ENCODE measurements around the gene ARSB.
"Not testable (repeated sequence)": the region's sequence is repeated elsewhere in the genome, so short reads cannot be mapped to it uniquely, and the experiment has no call there.

ARSB gene

DNA sequence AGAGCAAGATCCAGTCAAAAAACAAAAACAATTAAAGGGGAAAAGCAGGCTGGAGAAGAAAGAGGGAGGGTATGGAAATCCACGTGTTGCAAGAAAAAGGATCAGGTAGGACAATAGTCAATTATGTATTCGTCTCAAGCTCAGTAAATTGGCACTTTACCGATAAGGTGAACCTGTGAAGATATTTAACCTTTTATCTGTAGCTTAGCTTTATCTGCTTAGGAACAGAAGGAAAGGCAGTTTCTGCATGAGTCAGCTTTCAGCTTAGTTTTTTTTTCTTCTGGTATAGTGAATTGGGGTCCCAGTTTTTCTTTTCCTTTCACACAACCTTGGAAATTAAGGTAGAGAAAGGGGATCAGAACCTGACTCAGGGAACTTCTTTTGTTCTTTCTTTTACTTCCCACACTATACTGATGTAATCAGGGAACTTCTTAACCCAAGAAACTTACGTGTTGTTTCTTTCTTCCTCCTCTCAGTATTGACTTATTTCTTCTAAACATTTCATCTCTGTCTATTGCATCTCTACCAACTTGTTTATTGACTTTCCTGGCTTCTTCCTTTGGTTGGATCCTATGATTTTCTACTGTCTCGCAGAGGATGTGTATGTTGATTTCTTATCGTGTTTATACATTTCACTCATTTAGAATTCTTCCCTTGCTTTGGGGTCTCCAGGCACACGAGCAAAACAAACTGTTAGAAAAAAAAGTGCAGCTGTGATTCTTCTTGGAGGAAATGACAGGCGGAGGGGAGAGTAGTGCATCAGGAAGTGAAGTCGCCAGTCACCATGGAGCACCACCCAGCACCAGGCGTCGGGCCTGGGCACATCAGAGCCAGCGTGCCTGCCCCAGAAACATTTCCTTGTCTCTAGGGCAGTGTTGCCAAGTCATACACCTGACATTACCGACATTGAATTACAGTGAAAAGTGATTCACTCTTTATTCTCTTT is 213.6 kb downstream of the ARSB start:
- DNase-seq, result no peak

DNA sequence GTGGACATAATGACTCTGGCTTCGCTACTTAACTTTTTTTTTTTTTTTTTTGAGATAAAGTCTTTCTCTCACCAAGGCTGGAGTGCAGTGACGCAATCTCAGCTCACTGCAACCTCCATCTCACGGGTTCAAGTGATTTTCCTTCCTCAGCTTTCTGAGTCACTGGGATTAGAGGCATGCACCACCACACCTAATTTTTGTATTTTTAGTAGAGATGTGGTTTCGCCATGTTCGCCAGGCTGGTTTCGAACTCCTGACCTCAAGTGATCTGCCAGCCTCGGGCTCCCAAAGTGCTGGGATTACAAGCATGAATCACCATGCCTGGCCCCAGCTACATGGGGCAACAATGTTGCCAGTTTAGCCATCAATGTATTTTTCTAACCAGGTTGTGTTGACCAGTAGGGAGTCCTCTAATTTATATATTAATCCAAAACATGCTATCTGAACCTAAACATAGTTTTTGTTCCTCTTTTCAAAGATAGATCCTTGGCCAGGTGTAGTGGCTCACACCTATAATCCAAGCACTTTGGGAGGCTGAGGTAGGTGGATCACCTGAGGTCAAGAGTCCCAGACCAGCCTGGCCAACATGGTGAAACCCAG is 216.2 kb downstream of the ARSB start:
- DNase-seq, result no peak

DNA sequence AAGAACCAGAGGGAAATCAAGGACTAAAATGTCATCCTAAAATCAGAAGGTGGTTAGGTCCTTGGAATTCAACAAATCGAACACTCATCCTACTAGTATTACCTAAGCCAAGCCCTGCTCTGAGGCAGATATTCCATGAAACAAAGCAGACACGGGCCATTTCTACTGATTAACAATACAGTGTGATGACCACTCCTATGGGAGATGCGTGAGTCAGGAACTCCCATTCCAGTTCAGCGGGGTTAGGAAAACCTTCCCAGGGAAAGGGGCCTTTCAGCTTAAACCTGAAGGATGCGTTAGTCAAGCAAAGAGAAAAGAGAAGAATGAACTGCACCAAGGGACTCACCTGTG is 218.7 kb downstream of the ARSB start:
- DNase-seq, result no peak

DNA sequence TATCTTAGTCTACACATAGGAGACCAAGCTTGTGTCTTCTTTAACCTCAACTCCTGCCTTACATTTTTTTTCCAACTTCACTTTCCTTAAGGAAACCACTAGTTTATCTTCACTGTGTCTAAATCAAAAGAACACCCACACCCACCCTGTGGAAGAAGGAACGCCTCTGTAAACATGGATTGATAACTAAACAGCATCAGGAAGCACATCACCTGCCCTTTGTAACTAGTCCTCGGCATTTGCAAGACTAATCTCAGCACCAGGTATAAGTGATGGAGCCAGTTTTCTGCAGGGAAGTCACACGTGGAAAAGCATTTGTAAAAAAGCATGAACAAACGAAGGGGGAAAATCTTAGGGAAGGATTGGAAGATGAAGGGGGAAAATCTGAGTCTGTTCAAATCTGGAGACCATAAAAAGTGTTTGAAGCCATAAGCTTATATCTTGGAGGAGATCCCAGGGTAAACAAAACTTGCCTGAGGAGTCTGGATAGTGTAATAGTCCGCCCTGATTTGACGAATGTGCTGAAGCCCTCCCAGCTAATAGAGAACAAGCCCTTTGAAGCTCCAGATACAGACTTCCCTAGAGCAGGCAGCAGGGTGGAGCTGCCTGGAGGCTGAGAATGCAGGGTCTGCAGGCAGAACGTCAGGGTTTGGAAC is 219.2 kb downstream of the ARSB start:
- no peak for DNase-seq

DNA sequence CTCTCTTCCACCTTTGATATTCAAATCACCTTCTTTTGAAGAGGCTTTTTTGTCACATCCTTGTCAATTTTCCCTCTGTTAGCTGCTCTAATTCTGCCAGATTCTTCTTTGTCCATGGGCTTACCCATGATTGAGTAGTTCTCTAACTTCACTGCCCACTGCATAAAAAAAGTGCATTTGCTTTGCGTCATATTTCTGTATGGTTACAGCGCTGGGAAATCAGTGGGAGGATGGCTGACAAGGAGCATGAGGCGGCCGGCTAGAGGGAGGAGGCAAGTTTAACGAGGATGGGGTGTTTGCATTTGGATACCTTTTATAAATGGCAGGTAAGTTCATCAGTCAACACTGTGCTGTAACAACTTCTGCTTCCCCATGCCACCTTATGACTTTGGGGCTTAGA is 220.0 kb downstream of the ARSB start:
- DNase-seq, result no peak

DNA sequence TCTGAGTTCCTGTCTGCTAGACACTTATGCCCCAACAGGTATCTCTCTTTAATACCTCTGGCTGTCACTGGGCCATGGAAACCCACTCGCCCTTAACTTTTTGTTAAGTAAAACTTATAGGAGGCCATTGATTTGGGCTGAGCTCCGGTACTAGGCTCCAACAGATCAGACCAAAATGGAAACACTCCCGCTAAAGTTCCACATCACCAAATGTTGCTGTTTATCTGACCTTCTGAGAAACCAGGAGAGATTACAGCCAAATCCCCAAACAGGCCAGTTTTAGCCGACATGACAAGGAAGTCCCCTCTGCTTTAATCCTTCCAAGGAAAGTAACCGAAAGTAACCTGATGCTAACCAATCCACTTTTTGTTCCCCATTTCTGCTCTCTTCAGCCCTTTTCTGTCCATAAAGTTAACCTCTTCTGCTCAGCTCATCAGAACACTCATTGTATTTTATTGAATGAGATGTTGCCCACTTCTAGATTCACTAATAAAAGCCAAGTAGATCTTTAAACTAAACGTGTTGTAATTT is 221.4 kb downstream of the ARSB start:
- DNase-seq, result no peak

DNA sequence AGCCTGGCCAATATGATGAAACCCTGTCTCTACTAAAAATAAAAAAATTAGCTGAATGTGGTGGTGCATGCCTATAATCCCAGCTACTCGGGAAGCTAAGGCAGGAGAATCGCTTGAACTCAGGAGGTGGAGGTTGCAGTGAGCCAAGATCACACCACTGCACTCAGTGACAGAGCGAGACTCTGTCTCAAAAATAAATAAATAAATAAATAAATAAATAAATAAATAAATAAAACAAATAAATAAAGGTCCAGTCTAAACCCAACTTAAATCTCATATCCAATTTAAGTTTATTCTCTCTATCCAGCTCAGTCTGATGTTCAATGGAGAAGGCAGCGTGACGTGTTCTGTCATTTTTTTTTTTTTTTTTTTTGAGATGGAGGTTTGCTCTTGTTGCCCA is 222.4 kb downstream of the ARSB start:
- not testable (repeated sequence) for DNase-seq

DNA sequence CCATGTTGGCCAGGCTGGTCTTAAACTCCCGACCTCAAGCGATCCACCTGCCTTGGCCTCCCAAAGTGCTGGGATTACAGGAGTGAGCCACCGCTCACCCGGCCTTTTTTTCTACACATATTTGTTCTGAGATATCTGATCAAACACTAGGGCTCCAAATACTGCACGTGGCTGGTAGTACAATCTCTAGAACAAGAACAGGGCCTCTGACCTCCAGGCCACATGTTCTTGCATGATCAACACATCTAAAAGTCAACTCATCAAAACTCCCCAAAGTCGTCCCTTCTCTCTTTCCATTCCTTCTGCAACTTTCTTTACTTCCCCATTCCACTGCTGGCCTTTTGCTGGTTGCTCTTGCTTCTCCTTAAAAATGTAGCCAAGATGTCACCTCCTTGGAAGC is 223.3 kb downstream of the ARSB start:
- no peak for DNase-seq

DNA sequence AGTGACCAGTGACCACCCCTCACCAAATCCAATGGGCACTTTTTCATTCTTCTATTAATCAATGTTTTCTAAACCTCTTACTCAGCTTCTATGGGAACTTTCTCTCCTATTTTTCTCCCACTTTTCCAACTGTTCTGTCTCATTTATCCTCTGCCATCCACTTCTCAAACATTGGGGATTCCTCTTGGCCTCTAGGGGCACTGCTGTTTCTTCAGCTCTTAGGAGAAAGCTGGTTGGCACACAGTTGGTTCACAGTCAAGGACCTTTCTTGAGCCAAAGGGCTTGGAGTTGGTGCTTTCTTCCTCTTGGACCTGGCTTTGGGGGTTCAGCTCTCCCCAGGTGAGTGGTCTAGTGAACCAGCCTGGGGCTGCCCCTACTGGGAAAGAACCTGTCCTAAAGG is 224.3 kb downstream of the ARSB start:
- DNase-seq, result no peak

DNA sequence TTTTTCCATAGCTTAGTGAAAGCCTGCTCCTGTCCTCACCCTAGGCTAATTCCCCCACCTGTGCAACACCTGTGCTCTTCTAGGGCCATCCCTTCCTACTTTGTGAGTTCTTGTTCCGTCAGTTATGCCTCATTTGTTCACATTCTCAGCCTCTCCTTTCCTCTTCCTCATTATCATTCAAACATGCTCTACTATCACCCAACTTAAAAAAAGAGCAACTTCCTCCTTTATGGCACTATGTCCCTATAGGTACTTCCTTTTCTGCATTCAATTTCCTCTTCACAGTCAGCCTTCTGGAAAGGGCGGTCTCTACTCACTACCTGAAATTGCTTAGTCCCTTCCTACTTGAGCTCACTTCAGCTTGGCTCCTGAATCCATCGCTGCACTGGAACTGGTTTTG is 224.7 kb downstream of the ARSB start:
- DNase-seq, result no peak

DNA sequence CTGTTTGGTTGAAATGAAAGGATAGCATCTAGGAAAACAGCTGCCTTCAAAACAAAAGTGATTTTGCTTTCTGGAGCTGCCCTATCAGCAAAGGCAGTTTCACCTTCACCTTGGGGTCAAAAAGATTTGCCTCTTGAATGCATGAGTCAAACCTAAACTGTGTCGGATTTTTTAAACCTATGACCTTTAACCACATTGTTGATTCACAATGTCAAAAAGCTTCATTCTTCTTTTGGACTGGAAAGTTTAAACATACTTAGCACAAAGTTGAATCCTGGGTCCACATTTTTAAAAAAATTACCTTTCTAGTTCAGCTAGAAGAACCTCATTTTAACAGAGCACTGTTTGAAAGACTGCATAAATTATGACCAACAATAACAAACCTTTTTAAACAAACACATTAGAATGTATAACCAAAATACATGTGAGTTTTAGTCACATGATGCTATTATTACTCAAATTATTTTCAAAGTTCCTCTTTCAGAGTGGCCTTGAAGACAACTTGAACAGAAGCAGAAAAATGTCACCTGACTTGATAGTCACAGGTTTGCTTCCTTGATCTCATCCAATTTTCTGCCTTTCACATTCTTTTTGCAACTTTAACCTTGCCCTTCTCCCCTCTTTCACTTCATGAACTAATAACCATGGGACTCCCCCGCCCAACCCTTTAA is 226.8 kb downstream of the ARSB start:
- peak; percentile 54 for DNase-seq

DNA sequence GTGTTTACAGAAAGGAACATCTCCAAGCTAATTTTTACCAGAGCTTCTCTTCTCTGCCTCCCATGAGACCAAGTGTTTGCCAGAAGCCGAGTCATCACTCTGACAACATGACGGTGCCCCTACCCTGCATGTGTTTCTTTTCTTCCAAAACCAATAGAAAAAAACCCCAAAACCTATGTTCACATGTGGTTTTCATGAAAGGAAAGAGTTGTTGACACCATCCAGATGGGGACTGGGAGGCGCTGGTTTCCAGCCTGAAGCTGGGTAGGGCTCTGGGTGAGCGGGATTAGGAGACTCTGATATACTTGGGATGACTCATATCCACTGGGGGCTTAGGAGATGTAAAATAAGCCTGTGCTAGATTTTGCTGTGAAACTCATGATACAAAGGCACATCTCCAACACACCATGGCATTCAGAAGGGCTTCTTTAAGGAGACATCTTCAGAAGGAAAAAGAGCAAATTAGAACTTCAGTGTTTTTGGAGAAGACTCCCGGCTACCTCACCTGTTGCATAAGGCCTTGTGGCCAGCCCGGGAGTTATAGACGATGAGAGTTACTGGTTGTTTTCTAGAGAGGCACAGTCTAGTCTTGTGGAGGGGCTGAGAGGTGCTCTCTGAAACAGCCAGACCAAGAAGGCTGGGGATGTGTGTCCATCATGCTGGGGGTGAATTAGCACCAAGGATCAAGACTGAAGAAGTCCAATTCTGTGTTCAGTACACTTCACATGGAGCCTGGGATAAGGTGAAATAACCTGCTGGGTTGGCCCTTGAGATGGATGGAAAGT is 227.6 kb downstream of the ARSB start:
- DNase-seq, result peak; percentile 8

DNA sequence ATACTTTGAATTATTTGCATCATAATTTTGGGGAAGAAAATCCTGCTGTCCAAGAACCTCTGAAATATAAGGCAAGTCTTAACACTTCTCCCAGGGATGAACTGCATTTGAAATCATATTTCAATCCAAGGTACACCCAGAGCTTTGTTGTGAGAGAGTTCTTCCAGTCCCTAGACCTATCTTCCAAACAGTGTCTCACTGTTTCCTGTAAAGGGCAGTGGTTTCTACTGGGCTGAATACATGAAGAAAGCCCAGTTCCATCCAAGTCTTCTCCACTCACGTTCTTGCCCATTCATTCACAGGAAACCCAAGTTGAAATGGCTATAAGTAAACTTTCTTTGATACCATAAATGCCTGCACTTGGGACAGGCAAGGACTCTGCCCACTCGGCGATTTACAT is 228.3 kb downstream of the ARSB start:
- no peak for DNase-seq

DNA sequence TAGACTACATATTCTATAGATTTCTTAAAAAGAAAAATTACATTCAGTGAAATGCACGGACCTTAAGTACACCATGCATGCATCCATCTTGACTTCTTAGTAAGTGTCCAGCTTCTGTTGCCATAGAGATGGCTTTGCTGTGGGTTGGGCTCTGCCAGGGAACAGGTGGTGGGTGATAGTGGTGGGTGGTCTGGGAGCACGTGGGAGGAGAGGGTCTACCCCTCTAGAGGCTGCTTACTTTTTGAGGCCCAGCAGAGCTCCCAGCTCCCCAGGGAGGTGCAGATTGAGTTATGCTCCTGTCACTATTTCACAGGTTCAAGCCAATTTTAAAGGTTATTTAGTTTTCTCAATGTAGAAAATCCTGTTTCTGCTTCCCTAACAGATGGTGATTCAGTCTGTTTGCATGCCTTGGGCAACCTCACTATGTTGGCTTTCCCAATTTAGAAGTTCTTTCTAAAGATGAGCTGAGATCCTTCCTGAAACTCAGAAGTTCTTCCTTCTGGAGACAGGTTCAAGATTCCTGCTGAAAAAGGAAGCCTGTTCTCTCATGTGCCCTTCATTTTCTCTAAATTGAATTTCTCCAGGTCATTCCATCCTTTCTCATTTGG is 229.2 kb downstream of the ARSB start:
- DNase-seq, result no peak

DNA sequence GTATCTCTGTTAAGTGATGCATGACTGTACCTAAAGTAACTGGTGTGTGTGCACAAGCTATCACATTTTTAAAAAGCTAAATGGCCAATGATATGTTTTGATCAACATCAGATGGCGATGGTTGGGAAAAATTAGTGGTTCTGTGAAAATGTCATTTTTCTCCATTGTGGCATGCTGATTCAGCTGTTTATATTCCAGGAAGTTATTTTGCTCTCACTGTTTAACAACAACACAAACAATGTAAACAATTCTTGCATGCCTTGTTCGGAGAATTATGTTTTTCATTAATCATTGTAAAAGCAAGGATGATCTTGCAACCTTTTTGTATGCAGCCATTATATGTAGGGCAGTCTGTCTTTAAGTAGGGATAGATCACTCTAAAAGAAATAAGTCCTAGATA is 230.5 kb downstream of the ARSB start:
- DNase-seq, result no peak

DNA sequence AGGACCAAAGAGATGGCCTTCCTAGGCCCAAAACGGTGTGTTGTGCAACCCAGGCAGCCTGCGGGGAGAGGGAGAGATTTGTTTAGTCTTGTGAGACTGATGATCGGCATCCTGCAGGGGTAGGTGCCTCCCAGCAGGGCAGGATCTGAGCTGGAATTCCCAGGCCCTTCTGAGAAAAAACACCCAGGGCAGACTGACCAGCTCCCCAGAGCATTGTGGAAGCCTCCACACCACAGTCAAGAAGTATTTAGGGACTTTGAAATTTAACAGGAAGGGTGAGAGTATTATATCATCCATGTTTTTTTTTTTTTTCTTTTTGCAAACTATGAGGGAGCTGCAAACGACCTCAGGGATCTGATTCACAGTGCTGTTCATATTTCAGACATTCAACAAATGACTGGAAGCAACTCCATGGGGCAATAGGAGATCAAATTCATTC is 232.0 kb downstream of the ARSB start:
- DNase-seq, result no peak

DNA sequence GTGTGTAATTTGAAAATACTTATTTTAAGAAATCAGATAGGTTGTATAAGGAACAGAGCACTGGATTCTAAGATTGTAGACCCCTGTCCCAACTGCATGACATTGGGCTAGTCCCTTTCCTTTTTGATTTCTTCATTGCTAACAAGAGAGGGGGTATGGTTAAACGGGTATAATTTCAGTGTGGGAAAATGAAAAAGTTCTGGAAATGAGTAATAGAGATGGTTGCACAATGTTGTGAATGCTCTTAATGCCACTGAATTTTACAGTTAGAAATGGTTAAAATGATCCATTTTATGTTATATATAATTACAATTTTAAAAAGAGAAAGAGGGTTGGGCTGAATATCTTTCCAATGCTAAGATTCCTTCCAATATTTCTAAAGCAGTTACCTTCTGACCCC is 233.2 kb downstream of the ARSB start:
- DNase-seq, result no peak

DNA sequence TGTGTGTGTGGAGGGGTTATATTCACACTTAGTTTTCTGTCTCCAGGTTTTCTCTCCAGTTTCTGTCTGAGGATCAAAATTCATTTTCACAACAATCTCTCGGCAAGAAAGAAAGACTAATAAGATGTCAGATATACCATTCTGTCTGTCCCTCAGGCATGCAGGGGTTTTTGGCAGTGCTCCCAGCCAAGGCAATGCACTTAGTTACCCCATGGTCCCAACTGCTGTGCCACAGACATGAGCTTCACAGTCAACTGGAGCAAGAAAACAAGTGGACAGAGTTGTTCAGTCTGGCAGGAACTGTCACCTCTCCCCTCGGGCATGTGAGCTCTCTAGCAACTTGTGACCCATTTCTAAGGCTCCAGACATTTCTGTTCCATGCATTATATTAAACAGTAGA is 234.8 kb downstream of the ARSB start:
- DNase-seq, result no peak

DNA sequence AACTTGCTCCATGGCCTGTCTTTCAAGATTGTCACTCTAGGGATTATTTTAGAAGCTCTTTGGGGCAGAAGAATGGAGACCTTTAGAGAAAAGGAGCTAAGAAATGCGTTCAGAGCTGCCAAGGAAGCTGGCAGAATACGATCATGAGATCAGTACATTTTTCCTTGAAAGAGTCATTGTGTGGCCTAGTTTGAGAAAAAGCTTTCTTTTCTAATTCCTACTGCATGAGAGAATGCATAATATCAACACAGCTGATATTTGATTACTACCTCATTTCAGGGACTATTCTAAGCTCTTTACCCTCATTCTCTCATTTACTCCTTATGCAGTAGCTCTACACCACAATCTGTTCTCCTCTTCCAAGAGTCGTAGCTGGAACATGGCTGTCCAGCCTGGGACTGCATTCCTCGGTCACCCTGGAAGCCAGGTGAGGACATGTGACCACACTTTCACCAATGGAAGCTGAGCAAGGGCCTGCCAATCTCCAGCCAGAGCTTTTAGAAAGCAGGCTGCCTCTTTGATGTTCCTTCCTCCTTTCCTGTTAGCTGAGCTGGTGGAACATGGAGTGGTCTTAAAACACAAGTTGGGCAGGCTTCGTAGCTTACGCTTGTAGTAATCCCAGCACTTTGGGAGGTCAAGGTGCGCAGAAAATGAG is 237.3 kb downstream of the ARSB start:
- no peak for DNase-seq

DNA sequence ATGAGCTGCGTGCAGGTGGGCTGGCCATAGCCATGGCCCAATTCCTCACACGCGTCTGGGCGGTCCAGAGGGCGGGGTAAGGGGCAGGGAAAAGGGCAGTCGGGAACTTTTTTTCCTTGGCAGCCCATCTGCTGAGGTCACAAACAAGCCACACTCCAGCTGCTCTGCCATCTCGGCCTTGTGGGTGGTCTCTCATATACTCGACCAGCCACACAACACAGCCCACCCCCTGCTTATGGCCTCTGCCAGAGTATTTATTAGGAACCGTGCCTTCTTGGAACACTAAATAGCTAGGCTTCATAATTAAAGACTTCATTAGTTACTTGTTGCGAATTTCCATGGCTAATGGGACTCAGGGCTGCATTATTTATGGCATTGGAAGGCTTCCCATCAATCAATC is 238.1 kb downstream of the ARSB start:
- DNase-seq, result no peak

DNA sequence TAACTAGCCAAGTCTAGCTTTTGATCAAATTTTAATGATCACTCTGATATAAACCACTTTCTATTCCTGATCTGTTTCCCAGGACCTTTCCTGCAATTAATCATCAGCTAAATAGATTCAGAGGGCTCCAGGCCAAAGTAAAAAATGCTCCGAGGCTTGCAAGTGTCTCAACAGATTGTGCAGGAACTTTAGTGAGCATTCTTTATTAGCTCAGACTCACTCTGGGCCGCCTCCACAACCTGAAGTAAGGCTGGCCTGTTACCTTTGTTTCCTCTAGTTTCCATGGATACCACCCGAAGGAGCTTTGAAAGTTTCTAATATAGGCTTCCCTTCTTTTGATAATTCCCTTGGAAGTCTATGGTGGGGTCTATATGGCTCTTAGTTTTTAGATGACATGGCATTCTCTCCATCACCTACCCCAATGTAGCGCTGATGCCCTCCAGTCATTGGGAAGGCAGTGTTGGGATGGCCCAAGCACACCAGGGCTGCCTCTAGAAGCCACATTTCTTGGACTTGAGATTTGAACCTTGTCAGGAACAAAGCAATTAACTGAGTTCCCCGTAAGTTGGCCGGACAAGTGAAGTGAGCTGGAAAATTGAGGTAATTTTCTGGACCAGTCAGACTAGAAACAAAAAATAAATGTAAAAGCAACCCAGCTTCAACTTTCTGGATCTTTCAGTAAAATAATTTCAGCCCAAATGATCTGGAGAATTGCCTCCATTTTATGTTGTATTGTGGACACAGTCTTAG is 238.9 kb downstream of the ARSB start:
- no peak for DNase-seq
